GM12875 (cell line): Measurements from ENCODE around the gene GRIP1.
A peak's percentile ranks its signal among the peaks of the same experiment; 100 is the strongest.

Experiments used
- H3K4me3 ChIP-seq: one replicate; pipeline ENCODE4 v1.5.1; 2011; ENCODE audit warnings: low read depth, low read length, control low read depth
- TF ChIP-seq, protein P1 (sequence below): IDR thresholded peaks from 2 replicates; pipeline ENCODE4 v1.5.1; 2011; ENCODE audit warnings: low read depth, mild to moderate bottlenecking, control low read depth, inconsistent platforms, low read length, moderate library complexity, borderline replicate concordance; ENCODE audit not compliant: insufficient read depth

GRIP1 gene

DNA sequence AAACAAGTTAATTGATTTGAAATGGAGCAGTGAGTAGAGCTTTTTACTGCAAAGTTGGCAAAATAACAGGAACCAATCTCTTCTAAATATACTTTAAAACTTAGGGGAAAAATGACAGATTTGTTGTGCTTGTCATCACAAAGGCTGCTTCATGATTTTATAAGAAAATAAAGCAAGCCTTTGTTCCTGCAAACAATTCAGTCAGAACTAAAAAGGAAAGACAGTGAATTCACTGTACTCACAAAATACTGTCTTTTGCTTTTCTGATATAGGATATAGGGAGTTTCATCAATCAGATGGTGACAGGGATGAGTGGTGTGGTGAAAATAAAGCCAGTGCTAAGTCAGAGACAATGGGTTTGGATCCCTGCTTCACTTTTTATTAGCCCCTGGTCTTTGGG, 250.6 kb downstream of the GRIP1 start:
- H3K4me3 ChIP-seq: no peak overlapping the region
- TF ChIP-seq, protein P1, sequence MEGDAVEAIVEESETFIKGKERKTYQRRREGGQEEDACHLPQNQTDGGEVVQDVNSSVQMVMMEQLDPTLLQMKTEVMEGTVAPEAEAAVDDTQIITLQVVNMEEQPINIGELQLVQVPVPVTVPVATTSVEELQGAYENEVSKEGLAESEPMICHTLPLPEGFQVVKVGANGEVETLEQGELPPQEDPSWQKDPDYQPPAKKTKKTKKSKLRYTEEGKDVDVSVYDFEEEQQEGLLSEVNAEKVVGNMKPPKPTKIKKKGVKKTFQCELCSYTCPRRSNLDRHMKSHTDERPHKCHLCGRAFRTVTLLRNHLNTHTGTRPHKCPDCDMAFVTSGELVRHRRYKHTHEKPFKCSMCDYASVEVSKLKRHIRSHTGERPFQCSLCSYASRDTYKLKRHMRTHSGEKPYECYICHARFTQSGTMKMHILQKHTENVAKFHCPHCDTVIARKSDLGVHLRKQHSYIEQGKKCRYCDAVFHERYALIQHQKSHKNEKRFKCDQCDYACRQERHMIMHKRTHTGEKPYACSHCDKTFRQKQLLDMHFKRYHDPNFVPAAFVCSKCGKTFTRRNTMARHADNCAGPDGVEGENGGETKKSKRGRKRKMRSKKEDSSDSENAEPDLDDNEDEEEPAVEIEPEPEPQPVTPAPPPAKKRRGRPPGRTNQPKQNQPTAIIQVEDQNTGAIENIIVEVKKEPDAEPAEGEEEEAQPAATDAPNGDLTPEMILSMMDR: no peak

DNA sequence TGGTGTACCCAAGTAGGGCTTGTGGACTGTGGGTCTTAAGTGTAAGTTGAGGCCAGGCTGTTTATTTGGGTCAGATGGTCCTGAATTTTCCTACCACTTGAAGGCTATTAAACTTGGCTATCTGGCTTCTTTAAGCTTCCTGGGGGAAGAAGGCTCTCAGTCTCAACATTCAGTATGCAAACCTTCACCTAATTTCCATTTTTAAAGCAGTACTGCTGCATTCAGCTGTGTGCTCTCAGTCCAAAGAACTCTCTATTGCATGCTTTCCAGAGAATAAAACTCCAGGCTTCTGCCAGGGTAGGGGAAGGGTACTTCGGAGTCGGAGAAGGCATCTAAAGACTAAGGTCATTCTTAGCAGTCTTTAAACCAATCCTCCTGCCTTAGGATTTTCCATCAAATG, 252.2 kb downstream of the GRIP1 start:
- TF ChIP-seq, protein P1: no peak
- H3K4me3 ChIP-seq: no peak overlapping the region

DNA sequence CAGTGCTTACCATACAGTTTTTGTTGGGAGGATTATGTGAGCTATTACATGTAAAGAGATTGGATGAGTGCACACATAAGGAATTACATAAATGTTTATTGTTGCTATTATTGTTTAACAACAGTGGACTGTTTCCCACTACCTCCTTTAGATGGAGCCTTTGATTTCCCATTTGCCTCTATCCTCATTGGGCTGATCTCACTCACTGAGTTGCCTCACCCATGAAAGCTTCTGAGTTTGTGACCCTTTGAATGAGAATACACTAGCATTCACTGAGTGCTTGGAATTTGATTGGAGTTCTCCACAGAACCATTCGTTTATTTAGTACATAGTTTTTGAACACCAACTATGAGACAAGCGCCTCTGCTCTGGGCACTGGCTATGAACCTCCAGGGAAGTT, 255.6 kb downstream of the GRIP1 start:
- H3K4me3 ChIP-seq: no peak overlapping the region
- TF ChIP-seq, protein P1: no peak

DNA sequence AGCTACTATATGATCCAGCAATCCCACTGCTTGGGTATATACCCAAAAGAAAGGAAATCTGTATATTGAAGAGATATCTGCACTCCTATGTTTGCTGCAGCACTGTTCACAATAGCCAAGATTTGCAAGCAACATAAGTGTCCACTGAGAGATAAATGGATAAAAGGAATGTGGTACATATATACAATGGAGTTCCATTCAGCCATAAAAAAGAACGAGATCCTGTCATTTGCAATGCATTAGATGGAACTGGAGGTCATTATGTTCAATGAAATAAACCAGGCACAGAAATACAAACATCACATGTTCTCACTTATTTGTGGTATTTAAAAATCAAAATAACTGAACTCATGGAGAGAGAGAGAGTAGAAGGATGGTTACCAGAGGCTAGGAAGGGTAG, 260.0 kb downstream of the GRIP1 start:
- no peak overlapping the region for H3K4me3 ChIP-seq
- TF ChIP-seq, protein P1: no peak

DNA sequence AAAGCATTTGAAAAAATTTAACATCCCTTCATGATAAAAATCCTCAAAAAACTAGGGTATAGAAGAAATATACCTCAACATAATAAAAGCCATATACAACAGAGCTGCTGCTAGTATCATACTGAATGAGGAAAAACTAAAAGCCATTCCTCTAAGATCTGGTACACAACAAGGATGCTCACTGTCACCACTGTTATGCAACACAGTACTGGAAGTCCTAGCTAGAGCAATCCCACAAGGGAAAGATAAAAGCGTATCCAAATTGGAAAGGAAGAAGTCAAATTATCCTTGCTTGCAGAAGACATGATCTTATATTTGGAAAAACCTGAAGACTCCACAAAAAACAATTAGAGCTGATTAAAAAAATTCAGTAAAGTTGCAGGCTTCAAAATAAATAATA, 261.7 kb downstream of the GRIP1 start:
- TF ChIP-seq, protein P1: no peak
- H3K4me3 ChIP-seq: no peak overlapping the region

DNA sequence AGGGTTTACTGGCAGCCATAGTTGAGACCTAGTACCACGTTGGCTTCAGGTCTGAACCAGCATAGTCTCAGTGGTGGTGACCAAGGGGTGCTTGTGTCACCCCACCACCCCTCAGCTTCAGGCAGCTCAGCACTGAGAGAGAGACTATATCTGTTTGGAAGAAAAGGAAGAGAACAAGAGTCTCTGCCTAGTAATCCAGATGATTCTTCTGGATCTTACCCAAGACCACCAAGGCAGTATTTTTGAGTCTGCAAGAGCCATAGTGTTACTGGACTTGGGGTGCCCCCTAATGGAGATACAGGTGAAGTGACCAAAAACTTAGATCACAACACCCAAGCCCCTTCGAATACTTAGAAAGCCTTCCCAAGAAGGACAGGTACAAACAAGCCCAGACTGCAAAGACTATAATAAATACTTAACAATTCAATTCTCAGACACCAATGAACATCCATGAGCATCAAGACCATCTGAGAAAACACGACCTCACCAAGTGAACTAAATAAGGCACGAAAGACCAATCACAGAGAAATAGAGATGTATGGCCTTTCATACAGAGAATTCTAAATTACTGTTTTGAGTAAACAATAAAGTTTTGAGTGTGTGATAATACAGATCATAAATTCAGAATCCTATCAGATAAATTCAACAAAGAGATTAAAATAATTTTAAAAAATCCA, 269.5 kb downstream of the GRIP1 start:
- TF ChIP-seq, protein P1: peak; percentile 62

DNA sequence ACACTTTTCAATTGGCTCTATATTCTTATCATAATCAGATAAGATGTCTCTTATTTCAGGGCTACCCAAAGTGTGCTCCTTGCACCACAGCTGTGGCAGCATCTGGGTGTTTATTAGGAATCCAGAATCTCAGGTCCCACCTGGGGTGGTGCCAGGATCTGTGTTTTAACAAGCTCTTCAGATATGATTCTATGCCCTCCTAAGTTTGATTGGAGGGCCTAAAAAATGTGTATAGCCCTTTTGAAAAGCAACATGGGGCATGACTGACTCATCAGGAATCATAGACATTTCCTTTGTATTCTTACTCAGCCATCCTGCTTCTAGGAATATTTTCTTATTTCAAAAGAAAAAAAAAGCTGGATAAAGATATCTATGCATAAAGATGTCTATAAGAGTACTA, 273.5 kb downstream of the GRIP1 start:
- TF ChIP-seq, protein P1: no peak

More for the DNA sequence above, 269.5 kb downstream of the GRIP1 start:
- no peak overlapping the region for H3K4me3 ChIP-seq

More for the DNA sequence above, 273.5 kb downstream of the GRIP1 start:
- no peak overlapping the region for H3K4me3 ChIP-seq
